Measurements from ENCODE around the gene LYVE1.

The LYVE1 gene

GRCh38 chr11:10561043-10561818 lies 7.2 kb downstream of the LYVE1 start:
- Histone ChIP-seq H3K4me2 (ENCODE audit: low read length) (no peak overlapping the region), H3K36me3 (replicated peaks; ENCODE audit: low read depth, low read length) (no peaks in the 10 kb centered on the region), H3K79me2 (ENCODE audit: low read length) (no peaks in the 10 kb centered on the region), H3K9ac (ENCODE audit: low read length) (no peak overlapping the region), H4K20me1 (ENCODE audit: insufficient read depth, low read length) (no peaks in the 10 kb centered on the region), H3K27me3 (ENCODE audit: low read depth, low read length) (peaks cover 9% of the 10 kb centered on the region; the same call in 1 of the 2 replicates), H2AFZ (ENCODE audit: low read depth, low read length) (no peak overlapping the region), H3K4me3 (ENCODE audit: low read length) (no peak overlapping the region), H3K27ac (ENCODE audit: low read length) (no peak overlapping the region), H3K4me1 (ENCODE audit: low read length) (peaks cover 16% of the 10 kb centered on the region), H3K9me3 (ENCODE audit: insufficient read depth, low read length) (no peaks in the 10 kb centered on the region)
- TF ChIP-seq CTCF (IDR thresholded peaks at IDR 0.05; ENCODE audit: low read depth, low read length) (no peak), EZH2phosphoT487 (IDR thresholded peaks at IDR 0.05; ENCODE audit: low read depth) (no peak)

GRCh38 chr11:10558288-10558687 lies 10.2 kb downstream of the LYVE1 start:
- H3K4me3 ChIP-seq (ENCODE audit: low read length) = no peak overlapping the region
- peaks cover 4% of the 10 kb centered on the region; the same call in 1 of the 2 replicates for H3K4me1 ChIP-seq (ENCODE audit: low read length)
- no peaks in the 10 kb centered on the region for H4K20me1 ChIP-seq (ENCODE audit: insufficient read depth, low read length)
- H3K9me3 ChIP-seq (ENCODE audit: insufficient read depth, low read length) = no peaks in the 10 kb centered on the region
- TF ChIP-seq CTCF (IDR thresholded peaks at IDR 0.05; ENCODE audit: low read depth, low read length) = no peak
- TF ChIP-seq EZH2phosphoT487 (IDR thresholded peaks at IDR 0.05; ENCODE audit: low read depth) = no peak
- peaks cover 18% of the 10 kb centered on the region; the same call in 1 of the 2 replicates for H3K27me3 ChIP-seq (ENCODE audit: low read depth, low read length)
- no peak overlapping the region for H2AFZ ChIP-seq (ENCODE audit: low read depth, low read length)
- no peaks in the 10 kb centered on the region for H3K79me2 ChIP-seq (ENCODE audit: low read length)
- H3K27ac ChIP-seq (ENCODE audit: low read length) = no peak overlapping the region
- no peaks in the 10 kb centered on the region for H3K36me3 ChIP-seq (replicated peaks; ENCODE audit: low read depth, low read length)
- H3K4me2 ChIP-seq (ENCODE audit: low read length) = no peak overlapping the region
- H3K9ac ChIP-seq (ENCODE audit: low read length) = no peak overlapping the region

GRCh38 chr11:10556590-10556989 lies 11.9 kb downstream of the LYVE1 start:
- no peak overlapping the region for H3K4me2 ChIP-seq (ENCODE audit: low read length)
- H3K4me3 ChIP-seq (ENCODE audit: low read length) = no peak overlapping the region
- H3K27me3 ChIP-seq (ENCODE audit: low read depth, low read length) = peaks cover 23% of the 10 kb centered on the region; the same call in 1 of the 2 replicates
- no peak overlapping the region for H3K9ac ChIP-seq (ENCODE audit: low read length)
- H3K9me3 ChIP-seq (ENCODE audit: insufficient read depth, low read length) = no peaks in the 10 kb centered on the region
- no peaks in the 10 kb centered on the region for H3K79me2 ChIP-seq (ENCODE audit: low read length)
- no peaks in the 10 kb centered on the region for H3K36me3 ChIP-seq (replicated peaks; ENCODE audit: low read depth, low read length)
- no peak overlapping the region for H3K27ac ChIP-seq (ENCODE audit: low read length)
- TF ChIP-seq EZH2phosphoT487 (IDR thresholded peaks at IDR 0.05; ENCODE audit: low read depth) (no peak), CTCF (IDR thresholded peaks at IDR 0.05; ENCODE audit: low read depth, low read length) (no peak)
- H3K4me1 ChIP-seq (ENCODE audit: low read length) = peaks cover 4% of the 10 kb centered on the region; the same call in 1 of the 2 replicates
- H4K20me1 ChIP-seq (ENCODE audit: insufficient read depth, low read length) = no peaks in the 10 kb centered on the region
- no peak overlapping the region for H2AFZ ChIP-seq (ENCODE audit: low read depth, low read length)

GRCh38 chr11:10551845-10552352 lies 16.6 kb downstream of the LYVE1 start:
- Histone ChIP-seq H3K9ac (ENCODE audit: low read length) (no peak overlapping the region), H4K20me1 (ENCODE audit: insufficient read depth, low read length) (no peaks in the 10 kb centered on the region), H2AFZ (ENCODE audit: low read depth, low read length) (no peak overlapping the region), H3K9me3 (ENCODE audit: insufficient read depth, low read length) (0 out of 2 replicates have a peak, but pooled peaks cover 5% of the 10 kb centered on the region), H3K4me3 (ENCODE audit: low read length) (no peak overlapping the region), H3K27ac (ENCODE audit: low read length) (no peak overlapping the region), H3K79me2 (ENCODE audit: low read length) (no peaks in the 10 kb centered on the region), H3K4me2 (ENCODE audit: low read length) (no peak overlapping the region), H3K4me1 (ENCODE audit: low read length) (no peaks in the 10 kb centered on the region), H3K36me3 (replicated peaks; ENCODE audit: low read depth, low read length) (no peaks in the 10 kb centered on the region), H3K27me3 (ENCODE audit: low read depth, low read length) (peaks cover 28% of the 10 kb centered on the region)
- TF ChIP-seq EZH2phosphoT487 (IDR thresholded peaks at IDR 0.05; ENCODE audit: low read depth) (no peak), CTCF (IDR thresholded peaks at IDR 0.05; ENCODE audit: low read depth, low read length) (no peak)
